NCI-H345 treated with DMSO at 0.1 percent for 48 hours (cell line): ENCODE data around the gene EMX1.

Experiments used
- DNase-seq: peaks from one replicate; lab custom pipeline; 2025; ENCODE audit not compliant: unreplicated experiment; lab: John Stamatoyannopoulos, UW

EMX1 gene

GRCh38 chr2:72956050-72956395, 38.7 kb downstream of the EMX1 start:
- no peak for DNase-seq

GRCh38 chr2:72956936-72957335, 39.6 kb downstream of the EMX1 start:
- no peak for DNase-seq

DNA sequence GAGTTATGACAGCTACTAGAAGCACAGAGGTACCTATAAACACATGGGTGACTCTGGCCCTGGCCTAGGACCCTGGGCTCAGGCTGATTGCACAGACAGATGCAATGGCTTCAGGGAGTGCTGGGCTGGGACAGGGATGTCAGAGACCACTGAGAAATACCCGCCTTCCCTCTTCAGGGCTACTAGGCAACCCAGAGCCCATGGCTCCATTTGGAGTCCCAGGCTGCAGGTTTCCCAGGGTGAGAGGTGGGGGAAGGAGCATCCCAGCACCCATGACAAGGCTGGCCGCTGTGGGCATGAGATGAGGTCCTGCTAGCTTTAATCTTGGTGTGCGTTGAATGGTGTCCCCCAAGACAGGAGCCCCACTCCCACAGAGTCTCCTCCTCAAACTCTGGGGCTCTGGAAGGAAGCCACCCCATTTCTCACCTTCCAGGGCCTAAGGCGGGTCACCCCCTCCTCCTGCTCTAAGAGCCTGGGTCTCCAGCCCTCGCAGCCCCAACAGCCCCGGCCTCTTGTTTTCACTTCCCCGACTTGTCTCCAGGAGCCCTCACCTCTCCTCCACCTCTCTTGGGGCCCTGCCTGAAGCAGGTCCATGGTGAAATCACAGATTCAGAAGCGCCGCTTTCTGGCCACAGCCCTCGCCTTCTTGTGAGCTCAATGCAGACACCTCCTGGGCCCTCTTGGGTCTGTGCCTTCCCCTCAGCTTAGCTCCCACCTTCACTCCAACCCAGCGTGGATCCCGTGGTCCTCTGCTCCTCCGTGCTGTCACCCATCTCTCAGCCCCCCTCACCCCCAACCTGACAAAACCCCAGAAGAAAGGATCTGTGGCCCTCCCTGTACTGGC, 41.4 kb downstream of the EMX1 start:
- no peak for DNase-seq

- no peak for DNase-seq
Observed at GRCh38 chr2:72959554-72959953, 42.2 kb downstream of the EMX1 start.

- DNase-seq: no peak
Observed at GRCh38 chr2:72959995-72960981, 43.0 kb downstream of the EMX1 start.

DNA sequence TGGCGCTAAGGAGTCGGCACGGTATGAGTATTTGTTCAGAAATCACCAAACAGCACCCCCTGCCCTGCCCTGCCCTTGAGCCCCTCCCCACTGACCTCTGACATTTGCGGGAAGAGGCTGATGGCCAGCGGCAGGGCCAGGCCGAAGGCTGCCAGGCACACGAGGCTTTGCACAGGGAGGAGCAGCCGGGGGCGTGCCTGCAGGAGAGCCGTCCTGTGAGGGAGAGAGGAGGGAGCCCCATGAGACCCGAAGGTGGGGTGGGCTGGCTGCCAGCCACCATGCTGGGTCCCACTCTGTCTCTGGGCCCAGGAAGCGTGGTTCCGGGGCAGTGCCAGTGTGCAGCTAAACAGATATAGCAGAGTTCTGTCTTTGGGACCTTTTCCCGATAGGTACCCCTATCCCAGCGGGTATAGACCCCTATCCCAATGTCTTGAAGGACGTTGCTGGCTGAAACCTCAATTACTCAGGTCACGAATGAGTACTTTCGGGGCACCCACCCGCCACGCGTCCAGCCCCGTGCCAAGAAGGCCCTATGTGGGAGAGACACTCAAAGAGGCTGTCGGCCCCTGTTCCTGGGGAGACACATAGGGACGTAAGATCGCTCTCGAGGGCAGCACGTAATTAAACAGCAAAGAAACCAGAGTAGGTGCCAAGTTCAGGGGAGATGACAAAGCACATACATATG, 43.9 kb downstream of the EMX1 start:
- DNase-seq: no peak

- no peak for DNase-seq
Observed at GRCh38 chr2:72961853-72962468, 44.6 kb downstream of the EMX1 start.

DNA sequence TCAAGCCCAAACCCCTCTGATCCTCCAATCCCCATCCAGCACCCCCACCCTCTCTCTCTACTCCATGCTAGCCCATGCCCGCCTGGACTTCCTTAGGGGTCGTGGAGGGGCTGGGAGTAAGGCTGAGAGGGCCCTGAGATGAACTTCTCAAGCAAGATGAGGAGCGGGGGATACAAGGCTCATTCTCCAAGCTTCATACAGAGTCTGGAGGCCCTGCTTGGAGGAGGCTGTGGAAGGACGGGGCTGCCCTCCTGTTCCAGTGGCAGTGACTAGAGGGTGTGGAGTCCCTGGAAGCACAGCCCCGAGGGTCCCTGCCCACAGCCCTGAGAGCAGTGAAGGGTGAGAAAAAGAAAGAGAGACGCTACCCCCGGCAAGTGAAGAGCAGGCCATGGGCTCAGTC, 45.6 kb downstream of the EMX1 start:
- no peak for DNase-seq

DNA sequence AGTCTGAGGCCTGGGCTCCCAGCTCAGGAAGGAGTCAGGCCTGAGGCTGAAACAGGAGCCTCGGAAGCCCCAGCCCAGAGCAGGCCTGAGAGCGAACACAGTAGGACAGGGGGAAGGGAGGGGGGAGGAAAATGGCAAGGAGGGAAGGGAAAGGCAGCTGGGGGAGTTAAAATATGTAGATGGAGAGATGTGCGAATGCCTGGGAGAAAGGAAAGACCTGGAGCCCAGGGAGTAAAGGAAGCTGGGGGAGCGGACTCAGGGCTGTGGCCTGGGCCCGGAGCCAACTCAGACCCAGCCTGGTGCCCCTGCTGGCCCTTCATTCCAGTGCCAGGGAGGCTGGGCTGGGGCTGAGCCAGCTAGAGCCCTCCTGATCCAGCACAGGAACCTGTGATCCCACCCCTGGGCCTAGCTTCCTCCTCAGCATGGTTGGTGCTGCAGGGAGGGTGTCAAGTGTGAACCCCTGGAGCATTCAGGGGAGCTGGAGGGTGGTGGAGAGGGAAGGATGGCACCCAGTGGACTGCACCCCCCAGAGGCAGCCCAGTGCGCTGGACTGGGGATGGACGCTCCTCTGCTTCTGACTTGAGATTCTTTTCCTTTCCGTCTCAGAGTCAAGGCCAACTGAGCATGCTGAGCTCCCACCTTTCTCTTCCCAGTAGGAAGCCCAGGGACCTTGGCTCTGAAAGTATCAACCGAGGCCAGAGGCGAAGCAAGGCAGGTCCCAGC, 46.3 kb downstream of the EMX1 start:
- no peak for DNase-seq

DNA sequence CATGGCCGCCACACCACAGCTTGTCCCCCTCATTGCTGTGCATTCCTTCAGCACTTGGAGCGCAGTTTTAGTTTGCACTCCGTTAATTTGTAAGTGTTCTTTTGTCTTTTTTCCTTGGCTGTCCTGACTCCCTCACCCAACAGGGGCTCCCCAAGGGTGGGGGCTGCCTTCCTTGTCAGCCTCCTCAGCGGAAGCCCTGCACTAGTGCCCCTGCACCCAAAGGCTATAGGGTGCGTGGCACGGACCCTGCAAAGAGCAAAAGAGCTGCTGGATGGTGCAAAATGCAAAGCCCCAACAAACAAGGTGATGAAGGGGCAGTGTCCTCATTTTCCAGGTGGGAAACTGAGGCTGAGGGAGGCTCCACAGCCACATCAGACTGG, 46.8 kb downstream of the EMX1 start:
- DNase-seq: no peak

DNA sequence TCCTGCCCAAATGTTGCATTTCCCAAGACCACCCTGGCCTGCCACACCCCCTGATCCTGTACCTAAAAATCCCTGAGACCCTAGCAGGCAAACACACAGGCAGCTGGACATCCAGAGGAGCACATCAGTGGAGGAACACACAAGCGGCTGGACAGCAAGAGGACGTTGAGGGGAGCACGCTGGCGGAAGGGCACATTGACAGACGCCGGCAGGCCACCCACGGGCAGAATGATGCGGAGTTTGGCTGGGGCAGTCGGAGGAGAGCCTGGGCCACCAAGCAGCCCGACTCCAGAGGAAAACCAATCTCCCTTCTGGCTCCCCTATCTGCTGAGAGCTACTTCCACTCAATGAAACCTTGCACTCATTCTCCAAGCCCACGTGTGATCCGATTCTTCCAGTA, 47.7 kb downstream of the EMX1 start:
- no peak for DNase-seq

DNA sequence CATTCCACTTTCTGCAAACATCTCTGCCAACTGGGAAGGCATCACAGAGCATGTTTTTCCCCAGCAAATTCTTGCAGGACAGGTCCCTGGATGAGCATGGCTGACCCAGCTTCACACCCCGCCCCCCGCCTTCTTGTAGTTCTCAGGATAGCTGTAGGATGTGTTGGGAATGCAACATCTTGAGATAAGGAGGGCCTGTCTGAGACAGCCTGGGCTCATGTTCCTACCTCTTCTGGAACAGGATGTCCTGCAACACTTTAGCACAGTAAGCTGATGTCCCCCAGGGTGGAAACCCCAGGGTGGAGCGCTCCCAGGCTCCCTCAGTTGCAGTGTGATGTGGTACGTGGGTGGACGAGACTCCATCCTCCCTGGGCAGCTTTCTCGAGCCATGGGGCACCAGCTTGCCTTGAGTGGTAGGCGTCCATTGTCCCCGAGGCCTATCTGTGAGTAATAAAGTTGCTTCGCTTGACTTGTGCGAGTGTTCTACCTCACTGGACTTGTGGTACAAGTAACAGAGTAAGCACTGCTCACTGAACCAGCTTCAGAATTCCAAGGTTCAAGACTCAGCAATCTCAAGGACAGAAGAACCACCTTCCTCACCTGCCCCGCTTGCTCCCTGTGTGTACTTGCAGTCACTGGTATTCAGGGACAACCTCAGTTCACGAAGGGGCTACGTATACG, 48.6 kb downstream of the EMX1 start:
- DNase-seq: no peak

DNA sequence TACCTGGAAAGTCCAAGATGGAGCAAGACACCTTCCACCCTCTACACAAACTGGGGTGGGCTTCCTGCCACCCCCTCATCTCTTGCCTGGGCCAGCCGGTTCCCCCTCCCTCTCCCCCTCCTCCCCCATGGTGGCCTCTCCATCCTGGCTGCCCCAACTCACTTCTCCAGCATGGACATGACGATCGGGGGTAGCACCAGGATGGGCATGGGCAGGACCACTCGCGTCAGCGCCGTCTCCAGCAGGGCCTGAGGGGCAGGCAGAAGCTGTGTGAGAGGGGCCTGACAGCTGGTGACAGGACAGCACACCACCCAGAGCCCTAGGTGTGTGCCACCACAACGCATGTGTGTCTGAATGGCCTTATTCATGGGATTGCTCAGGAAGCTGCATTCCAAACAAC, 51.0 kb downstream of the EMX1 start:
- DNase-seq: no peak

- no peak for DNase-seq
Observed at GRCh38 chr2:72969706-72970105, 52.4 kb downstream of the EMX1 start.

DNA sequence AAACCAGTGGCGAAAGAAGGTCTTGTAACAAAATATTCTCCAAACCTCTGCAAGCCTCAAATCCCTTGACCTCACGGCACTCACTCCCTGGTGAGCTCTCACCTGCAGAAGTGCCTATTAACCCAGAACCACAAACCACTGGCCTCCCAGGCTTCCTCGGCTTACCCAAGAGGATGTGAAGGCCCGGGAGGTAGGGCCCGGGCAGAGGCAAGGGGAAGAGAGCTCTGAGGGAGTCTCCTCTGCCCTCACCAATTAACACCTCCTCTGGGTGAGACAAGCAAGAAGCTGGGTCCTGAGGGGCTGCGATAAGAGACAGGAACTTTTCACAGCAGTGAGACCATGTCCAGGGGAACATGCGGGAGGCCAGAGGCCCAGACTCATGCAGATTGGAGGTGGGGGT, 53.7 kb downstream of the EMX1 start:
- no peak for DNase-seq

DNA sequence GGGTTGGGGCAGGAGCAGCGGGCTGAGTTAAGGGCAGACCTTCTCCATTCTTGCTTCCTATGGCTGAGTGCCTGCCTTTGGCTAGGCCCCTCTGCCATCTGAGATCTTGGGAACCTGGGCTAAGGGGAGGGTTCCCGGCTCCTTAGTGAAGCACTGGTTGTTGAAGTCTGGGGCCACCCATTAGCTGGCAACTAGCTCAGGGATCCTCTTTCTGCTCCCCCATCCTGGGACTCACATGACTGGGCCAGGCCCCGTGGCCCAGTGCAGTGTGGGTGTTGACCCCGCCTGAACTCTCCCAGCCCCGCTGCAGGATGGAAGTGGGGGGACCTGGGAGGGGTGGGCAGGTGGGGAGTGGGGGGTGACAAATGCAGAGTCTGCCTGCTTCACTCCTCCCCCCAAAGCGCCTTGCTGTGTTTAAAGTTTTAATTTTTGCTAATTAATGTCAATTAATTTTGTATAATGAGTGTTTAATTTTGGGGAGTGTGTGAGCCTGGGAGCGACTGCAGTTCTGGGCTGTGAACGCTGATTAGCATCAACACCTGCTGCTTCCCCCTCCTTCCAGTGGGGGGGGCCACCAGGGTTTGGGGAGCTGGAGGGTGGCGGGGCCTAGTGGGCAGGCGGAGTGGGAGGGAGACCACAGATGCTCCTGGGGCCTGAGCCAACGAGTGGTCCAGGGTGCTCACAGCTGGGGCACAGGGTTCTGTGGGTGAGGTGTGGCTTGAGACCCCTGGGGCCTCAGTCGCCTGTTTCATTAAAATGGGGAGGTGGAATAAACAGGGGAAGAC, 55.2 kb downstream of the EMX1 start:
- no peak for DNase-seq

DNA sequence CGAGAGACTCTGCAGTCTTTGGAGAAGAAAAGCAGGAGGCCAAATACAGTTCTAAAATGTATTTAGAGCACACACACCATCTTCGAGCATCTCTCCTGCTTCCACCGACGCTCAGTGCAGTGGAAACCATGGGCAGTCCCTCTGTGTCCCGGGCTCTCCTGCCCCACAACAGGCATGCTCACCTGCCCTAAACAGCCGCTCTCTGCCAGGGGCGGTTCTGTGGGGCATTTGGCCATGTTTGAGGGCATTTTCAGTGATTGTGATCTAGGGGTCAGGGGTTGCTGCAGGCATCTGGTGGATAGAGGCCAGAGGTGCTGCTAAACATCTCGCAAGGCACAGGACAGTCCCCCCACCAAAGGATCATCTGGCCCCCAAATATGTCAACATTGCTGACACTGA, 55.8 kb downstream of the EMX1 start:
- DNase-seq: no peak

DNA sequence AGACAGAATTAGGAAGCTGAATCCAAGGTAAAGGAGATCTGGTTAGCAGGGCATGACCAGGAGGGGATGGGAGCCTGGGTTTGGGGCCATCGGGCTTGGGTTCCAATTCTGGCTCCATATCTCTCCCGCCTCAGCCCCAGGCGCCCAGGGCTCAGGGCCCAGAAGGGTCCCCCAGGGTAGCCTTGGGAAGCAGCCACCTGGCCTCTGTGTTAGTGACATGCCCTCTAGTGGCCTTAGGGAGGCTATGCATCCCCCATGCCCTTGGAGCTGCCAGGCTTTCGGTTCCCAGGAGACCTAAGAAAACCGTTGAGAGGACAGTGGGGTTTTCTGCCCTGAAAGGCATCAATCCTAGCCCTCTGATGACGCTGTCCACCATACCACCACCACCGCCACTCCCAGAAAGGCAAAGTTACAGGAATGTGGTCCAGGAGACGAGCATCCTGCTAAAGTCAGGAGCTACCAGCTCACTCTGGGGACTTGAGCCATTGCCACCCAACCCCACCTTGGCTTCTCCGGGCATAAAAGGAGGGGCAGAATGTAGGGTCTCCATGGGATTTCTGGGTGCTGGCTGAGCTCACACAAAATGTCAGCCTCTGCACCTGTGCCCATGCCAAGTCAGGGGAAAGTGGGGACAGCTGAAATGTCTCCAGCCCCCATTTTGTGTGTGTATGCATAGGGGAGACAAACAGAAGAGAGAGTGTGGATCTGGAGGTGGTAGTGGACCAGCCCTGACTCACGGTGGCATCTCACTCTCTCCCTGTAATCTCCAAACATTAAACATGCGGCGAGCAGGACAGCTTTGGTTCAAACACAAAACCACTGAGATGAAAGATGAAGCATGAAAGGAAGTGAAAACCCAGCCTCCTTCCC, 56.5 kb downstream of the EMX1 start:
- peak; percentile 18 for DNase-seq
